ENCODE data around the gene SNX5. TPM values are rescaled to one million over a fixed set of nuclear protein-coding genes. Genes with fewer than 3 reads are reported as not detected.

SNX5 gene
- total and polyA plus RNA-seq, 2 of the 13 experiments (the other 11 are each of a cell fraction or from before 2014, with no cell fraction given): 664 to 1,040 TPM

DNA sequence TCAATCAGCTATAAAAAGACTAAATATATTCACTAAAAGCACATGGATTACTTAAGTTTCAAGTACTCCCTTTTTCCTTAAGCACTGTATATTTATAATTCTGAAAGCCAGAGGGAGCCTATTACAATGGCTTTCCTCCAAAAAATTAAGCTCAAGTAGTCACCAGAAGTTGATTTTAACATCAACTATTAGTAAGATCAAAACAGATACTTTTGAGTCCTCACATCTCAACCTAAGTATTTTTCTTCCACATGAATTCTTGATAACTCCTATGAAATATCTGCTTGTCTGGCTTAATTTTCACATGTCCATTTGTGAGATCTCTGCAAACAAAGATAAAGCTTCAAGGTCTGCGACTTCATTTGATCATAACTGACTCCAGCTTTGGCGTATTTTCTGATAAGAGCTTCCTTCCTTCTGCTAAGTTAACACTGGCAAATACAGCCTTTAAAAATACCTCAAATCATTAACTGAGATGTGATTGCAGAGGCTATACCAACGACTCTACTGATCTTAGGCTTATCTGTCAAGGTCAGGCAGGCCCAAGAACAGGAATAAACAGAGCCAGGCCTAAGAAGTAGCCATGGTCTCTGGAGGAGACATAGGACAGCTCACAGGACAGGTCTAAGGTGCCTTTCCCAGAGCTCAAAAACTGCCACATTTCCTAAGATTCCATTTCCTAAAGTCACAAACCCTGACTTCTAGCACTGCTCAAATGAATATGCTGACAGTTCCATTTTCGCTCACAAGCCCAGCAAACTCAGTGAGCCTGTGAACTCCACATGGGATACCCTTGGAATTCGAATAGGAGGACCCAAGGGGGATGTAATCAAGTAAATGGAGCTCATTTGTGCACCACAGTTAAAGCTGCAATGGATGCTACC lies 10.0 kb downstream of the SNX5 start (continued):
- TF ChIP-seq, protein P1, sequence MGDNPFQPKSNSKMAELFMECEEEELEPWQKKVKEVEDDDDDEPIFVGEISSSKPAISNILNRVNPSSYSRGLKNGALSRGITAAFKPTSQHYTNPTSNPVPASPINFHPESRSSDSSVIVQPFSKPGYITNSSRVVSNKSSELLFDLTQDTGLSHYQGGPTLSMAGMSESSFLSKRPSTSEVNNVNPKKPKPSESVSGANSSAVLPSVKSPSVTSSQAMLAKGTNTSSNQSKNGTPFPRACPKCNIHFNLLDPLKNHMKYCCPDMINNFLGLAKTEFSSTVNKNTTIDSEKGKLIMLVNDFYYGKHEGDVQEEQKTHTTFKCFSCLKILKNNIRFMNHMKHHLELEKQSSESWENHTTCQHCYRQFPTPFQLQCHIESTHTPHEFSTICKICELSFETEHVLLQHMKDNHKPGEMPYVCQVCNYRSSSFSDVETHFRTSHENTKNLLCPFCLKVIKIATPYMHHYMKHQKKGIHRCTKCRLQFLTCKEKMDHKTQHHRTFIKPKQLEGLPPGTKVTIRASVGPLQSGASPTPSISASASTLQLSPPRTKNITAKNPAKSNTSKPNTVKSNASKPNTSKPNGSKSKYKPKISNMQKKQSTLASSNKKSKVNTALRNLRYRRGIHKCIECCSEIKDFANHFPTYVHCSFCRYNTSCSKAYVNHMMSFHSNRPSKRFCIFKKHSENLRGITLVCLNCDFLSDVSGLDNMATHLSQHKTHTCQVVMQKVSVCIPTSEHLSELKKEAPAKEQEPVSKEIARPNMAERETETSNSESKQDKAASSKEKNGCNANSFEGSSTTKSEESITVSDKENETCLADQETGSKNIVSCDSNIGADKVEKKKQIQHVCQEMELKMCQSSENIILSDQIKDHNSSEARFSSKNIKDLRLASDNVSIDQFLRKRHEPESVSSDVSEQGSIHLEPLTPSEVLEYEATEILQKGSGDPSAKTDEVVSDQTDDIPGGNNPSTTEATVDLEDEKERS (CRISPR knock-in tag; IDR thresholded peaks at IDR 0.05): 0 out of 2 replicates have a peak, but pooled peaks have one; percentile 22
- peak; percentile 80 for TF ChIP-seq TBX2 (CRISPR knock-in tag; IDR thresholded peaks at IDR 0.05; ENCODE audit: borderline replicate concordance)
- peak; percentile 59; the same call in 1 of the 2 replicates for TF ChIP-seq HOXD1 (CRISPR knock-in tag; IDR thresholded peaks at IDR 0.05)
- 0 out of 2 replicates have a peak, but pooled peaks have one; percentile 38 for TF ChIP-seq KLF9 (CRISPR knock-in tag; IDR thresholded peaks at IDR 0.05; ENCODE audit: low read depth)
- TF ChIP-seq, protein P2, sequence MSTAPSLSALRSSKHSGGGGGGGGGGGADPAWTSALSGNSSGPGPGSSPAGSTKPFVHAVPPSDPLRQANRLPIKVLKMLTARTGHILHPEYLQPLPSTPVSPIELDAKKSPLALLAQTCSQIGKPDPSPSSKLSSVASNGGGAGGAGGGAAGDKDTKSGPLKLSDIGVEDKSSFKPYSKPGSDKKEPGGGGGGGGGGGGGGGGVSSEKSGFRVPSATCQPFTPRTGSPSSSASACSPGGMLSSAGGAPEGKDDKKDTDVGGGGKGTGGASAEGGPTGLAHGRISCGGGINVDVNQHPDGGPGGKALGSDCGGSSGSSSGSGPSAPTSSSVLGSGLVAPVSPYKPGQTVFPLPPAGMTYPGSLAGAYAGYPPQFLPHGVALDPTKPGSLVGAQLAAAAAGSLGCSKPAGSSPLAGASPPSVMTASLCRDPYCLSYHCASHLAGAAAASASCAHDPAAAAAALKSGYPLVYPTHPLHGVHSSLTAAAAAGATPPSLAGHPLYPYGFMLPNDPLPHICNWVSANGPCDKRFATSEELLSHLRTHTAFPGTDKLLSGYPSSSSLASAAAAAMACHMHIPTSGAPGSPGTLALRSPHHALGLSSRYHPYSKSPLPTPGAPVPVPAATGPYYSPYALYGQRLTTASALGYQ (CRISPR knock-in tag; IDR thresholded peaks at IDR 0.05): peak; percentile 64; the same call in 1 of the 2 replicates
- peak; percentile 61; the same call in 1 of the 2 replicates for TF ChIP-seq ZNF20 (CRISPR knock-in tag; IDR thresholded peaks at IDR 0.05)
- peak; percentile 31; the same call in 1 of the 2 replicates for TF ChIP-seq PHF8 (CRISPR knock-in tag; IDR thresholded peaks at IDR 0.05)
- TF ChIP-seq CBX5 (CRISPR knock-in tag; IDR thresholded peaks at IDR 0.05; ENCODE audit: borderline replicate concordance): 0 out of 2 replicates have a peak, but pooled peaks have one; percentile 30
- TF ChIP-seq CREM (IDR thresholded peaks at IDR 0.05): peak; percentile 86
- no peak for TF ChIP-seq CREM (CRISPR knock-in tag; IDR thresholded peaks at IDR 0.05)
- TF ChIP-seq NFKBIZ (CRISPR knock-in tag; IDR thresholded peaks at IDR 0.05): 0 out of 2 replicates have a peak, but pooled peaks have one; percentile 38
- TF ChIP-seq, protein P3, sequence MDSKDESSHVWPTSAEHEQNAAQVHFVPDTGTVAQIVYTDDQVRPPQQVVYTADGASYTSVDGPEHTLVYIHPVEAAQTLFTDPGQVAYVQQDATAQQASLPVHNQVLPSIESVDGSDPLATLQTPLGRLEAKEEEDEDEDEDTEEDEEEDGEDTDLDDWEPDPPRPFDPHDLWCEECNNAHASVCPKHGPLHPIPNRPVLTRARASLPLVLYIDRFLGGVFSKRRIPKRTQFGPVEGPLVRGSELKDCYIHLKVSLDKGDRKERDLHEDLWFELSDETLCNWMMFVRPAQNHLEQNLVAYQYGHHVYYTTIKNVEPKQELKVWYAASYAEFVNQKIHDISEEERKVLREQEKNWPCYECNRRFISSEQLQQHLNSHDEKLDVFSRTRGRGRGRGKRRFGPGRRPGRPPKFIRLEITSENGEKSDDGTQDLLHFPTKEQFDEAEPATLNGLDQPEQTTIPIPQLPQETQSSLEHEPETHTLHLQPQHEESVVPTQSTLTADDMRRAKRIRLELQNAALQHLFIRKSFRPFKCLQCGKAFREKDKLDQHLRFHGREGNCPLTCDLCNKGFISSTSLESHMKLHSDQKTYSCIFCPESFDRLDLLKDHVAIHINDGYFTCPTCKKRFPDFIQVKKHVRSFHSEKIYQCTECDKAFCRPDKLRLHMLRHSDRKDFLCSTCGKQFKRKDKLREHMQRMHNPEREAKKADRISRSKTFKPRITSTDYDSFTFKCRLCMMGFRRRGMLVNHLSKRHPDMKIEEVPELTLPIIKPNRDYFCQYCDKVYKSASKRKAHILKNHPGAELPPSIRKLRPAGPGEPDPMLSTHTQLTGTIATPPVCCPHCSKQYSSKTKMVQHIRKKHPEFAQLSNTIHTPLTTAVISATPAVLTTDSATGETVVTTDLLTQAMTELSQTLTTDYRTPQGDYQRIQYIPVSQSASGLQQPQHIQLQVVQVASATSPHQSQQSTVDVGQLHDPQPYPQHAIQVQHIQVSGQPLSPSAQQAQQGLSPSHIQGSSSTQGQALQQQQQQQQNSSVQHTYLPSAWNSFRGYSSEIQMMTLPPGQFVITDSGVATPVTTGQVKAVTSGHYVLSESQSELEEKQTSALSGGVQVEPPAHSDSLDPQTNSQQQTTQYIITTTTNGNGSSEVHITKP (CRISPR knock-in tag; IDR thresholded peaks at IDR 0.05; ENCODE audit: low read depth): 0 out of 2 replicates have a peak, but pooled peaks have one; percentile 29
- TF ChIP-seq ZNF484 (CRISPR knock-in tag; IDR thresholded peaks at IDR 0.05; ENCODE audit: borderline replicate concordance, low read depth): no peak
- TF ChIP-seq CEBPG (CRISPR knock-in tag; IDR thresholded peaks at IDR 0.05): peak; percentile 53; the same call in 1 of the 2 replicates
- no peak; the same call in 1 of the 2 replicates for TF ChIP-seq NR2F6 (IDR thresholded peaks at IDR 0.05)
- TF ChIP-seq NR2F6 (CRISPR knock-in tag; IDR thresholded peaks at IDR 0.05): peak; percentile 48; the same call in 1 of the 2 replicates
- no peak for TF ChIP-seq ASH2L (IDR thresholded peaks at IDR 0.05; ENCODE audit: insufficient read length, low read depth, low read length)
- TF ChIP-seq CHD4 (IDR thresholded peaks at IDR 0.05; ENCODE audit: borderline replicate concordance, low read length): peak; percentile 78; the same call in 1 of the 2 replicates
- TF ChIP-seq GATAD1 (CRISPR knock-in tag; IDR thresholded peaks at IDR 0.05): 0 out of 2 replicates have a peak, but pooled peaks have one; percentile 38
